ENCODE data around the gene TSBP1.

DNA sequence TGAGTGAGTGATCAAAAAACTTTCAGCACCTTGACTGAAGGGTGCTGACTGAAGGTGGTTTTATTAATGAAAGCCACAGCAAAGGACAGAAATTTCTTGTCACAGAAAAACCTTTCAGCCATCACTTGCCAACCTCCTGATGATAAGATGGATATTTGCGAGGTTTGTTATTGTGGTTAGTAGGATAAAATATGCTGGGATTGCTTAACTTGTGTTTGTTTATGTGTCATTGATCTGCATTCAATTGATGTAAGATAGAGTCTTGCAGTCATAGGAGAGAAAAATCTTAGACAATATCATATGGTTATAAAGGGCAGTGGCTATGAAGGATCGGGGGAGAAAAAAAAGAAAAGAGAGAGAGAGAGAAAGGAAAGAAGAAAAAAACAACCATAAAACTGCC, 1.2 kb downstream of the TSBP1 start:
- no peak for TF ChIP-seq CTCF (conservative IDR thresholded peaks at IDR 0.05 in 1 of 2, IDR thresholded peaks at IDR 0.05 in 1 of 2; ENCODE audit: extremely low read depth in 1 of 2, insufficient read depth in 1 of 2, low read depth in 1 of 2, low read length in 2 of 2)
- TF ChIP-seq EZH2 (IDR thresholded peaks at IDR 0.05; ENCODE audit: borderline replicate concordance, low read length) = no peak
